ENCODE measurements around the gene ATP6V0E1. TPM values are rescaled to one million over a fixed set of nuclear protein-coding genes. Genes with fewer than 3 reads are reported as not detected.
"Not testable (repeated sequence)": the region's sequence is repeated elsewhere in the genome, so short reads cannot be mapped to it uniquely, and the experiment has no call there.

Gene ATP6V0E1
- polyA plus RNA-seq, 4 donors = 189 to 293 (median 207) TPM

DNA sequence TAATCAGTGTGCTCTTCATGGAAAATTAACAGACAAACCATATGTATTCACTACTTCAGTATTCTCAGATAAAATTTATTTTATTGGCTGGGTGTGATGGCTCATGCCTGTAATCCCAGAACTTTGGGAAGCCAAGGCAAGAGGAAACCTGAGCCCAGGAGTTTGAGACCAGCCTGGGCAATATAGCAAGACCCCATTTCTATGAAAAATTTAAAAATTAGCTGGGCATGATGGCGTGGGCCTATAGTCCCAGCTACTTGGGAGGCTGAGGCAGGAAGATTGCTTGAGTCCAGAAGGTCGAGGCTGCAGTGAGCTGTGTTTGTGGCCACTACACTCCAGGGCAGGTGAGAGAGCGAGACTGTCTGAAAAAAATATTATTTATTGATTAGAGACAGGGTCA is 49.2 kb downstream of the ATP6V0E1 start:
- DNase-seq (ENCODE audit: low read depth in 4 of 4, low spot score in 2 of 4) = no peak

DNA sequence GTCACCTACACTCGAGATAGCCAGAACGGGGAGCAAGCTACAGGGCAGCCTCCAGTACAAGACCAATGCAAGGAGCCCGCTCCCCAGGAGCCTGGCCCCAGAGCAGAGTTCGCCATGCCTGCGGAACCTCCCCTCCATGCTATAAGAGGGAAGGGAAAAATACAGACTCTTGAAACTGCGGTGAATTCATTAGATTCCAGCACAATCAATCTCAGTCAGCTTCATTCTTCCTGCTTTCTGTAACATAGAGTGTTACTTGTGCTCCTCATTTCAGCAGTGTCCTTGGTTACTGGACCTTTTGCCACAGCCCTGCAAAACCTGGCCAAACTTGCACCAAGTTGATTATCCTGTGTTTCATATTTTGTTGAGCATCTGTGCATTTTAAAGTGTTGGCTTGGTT is 50.4 kb downstream of the ATP6V0E1 start:
- DNase-seq (ENCODE audit: low read depth in 4 of 4, low spot score in 2 of 4) = no peak

DNA sequence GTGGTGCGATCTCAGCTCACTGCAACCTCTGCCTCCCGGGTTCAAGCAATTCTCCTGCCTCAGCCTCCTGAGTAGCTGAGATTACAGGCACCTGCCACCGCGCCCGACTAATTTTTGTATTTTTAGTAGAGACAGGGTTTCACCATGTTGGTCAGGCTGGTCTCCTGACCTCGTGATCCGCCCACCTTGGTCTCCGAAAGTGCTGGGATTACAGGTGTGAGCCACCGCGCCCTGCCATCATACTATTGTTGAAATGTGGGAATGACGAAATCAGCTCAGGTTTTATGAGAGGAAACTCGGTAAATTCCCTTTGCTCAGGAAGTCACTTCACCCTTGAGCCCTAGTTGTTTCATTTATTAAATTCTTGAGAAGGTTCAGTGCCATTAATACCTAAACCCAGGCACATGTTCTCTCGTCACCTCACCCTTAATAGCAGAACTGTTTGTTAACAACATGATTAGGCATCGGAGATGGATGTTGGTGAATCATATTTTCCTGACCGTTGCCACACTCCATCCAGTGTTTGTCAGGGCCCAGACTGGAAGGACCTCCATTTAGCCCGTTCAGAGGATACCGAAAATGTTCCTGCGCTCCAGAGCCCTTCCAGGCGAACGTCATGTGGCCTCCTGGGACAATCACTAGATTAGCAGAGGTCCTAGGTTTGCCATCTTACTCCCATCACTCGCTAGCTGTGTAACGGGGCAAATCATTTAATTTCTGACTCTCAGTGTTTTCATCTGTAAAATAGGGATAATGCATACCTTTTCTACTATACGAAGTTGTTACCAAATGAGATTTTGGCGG is 52.5 kb downstream of the ATP6V0E1 start:
- DNase-seq (ENCODE audit: low read depth in 4 of 4, low spot score in 2 of 4) = no peak

DNA sequence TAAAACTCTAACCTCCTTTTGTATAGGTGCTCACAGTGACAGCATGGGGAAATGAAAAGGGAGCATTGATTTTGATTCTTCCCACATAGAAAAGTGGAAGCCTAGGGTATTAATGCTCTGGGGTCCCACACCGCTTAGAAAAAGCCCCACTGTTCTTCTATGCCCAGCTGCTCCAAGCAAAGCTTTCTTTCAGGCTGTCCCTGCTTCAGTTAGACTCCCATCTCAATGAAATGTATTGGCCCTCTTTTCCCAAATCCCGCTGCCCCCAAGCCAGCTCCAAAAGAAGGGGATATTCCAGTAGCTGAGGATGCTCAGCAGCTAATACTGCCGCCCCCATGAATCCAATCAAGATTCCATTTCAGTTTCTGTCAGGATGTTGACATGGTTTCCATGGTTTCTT is 55.6 kb downstream of the ATP6V0E1 start:
- no peak for DNase-seq (ENCODE audit: low read depth in 4 of 4, low spot score in 2 of 4)

DNA sequence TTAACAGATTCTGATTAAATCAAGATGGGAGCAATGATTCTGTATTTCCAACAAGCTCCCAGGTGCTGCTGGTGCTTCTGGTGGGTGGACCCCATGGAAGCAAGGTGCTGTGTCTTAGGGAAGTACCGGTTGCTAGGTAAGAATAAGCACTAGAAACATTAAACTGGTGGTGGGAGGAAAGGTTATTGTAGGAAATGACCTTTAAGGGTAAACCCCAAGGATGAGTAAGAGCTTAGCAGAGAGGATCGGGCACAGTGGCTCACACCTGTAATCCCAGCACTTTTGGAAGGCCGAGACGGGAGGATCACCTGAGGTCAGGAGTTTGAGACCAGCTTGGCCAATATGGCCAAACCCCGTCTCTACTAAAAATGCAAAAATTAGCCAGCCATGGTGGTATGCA is 56.4 kb downstream of the ATP6V0E1 start:
- no peak for DNase-seq (ENCODE audit: low read depth in 4 of 4, low spot score in 2 of 4)

DNA sequence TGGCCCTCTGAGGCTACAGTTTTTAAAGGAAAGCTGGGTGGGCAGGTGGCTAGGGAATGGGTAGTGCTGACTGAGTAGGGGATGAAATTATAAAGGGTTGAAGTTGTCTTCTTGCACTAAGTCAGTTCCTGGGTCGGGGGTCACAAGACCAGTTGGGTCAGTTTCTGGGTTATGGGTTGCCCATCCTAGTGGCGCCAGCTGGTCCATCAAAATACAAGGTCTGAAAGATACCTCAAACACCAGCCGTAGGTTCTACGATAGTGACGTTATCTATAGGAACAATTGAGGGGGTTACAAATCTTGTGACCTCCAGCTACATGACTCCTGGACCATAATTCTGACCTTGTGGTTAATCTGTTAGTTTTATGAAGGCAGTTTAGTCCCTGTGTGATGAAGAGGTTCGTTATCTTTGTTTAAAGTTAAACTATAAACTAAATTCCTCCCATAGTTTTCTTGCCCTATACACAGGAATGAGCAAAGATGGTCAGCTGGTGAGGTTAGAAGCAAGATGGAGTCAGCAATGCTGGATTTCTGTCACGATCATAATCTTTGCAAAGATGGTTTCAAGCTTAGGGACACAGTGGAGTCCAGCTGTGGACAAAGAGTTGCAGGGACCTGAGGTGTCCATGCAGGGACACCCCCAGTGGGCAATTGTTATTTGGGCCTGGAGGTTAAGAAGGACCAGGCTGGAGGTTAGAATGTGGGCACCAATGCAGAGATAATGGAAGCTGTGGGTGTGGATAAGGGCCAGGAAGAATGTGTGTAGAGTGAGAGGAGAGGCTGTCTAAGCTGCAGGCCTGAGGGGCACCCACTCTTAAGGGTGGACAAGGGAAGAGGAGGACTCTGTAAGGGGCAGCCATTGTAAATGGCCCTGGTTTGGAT is 58.6 kb downstream of the ATP6V0E1 start:
- no peak for DNase-seq (ENCODE audit: low read depth in 4 of 4, low spot score in 2 of 4)

DNA sequence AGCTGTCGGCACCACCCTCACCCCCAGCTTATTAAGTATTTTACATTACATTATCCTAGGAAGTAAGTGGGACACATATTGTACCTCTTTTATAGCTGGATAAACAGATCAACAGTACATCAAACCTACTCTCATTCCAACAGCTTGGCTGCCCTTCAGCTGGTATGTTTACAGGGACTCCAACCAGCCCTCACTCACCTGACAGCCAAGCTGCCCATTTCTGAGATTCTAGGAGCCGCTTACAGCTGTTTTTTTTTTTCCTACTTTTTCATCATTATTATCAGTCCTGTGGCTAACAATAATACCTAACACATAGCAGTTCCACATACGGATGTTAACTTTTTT is 59.2 kb downstream of the ATP6V0E1 start:
- DNase-seq (ENCODE audit: low read depth in 4 of 4, low spot score in 2 of 4) = no peak

DNA sequence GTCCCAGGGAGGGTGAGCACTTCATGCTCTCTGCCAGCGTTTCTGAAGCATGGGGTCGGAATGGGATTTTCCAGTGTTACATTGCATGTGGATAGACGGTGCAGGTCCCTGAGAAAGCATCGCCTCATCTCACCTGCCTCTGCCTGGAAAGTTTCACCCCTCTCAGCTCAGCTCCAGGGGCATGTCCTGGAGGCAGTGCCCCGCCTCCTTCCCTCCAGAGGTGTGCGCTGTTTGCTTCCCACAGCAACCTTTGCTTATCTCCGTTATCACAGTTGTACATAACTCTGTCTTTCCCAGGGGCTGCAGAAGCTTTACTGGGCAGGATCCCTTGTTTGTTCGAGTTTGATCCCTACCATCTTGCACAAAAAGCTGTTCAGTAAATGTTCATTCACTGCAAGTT is 61.9 kb downstream of the ATP6V0E1 start:
- DNase-seq (ENCODE audit: low read depth in 4 of 4, low spot score in 2 of 4) = no peak

DNA sequence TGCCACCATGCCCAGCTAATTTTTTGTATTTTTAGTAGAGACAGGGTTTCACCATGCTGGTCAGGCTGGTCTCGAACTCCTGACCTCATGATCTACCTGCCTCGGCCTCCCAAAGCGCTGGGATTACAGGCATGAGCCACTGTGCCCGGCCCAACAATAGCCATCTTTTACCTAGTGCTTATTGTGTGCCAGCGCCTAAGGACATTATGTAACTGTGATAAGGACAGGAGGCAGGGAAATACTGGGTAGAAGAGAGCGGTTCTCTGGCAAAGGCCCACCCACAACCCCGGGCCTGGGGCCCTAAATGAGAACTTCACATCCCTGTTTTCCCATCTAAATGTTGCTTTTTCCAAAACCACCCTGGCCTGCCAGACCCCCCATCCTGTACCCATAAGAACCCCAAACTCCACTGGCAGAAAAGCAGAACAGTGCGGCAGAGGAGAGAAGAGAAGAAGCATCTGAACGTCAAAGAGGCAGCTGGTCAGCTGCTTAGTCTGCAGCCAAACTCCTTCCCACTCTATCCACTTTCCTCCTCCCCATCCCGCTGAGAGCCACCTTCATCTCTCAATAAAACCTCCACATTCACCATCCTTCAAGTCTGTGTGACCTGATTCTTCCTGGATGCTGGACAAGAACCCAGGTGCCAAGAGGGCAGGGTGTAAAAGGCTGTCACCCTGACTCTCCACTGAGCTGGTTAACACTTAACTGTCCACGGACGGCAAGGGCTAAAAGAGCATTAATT is 63.7 kb downstream of the ATP6V0E1 start:
- not testable (repeated sequence) for DNase-seq (ENCODE audit: low read depth in 4 of 4, low spot score in 2 of 4)

DNA sequence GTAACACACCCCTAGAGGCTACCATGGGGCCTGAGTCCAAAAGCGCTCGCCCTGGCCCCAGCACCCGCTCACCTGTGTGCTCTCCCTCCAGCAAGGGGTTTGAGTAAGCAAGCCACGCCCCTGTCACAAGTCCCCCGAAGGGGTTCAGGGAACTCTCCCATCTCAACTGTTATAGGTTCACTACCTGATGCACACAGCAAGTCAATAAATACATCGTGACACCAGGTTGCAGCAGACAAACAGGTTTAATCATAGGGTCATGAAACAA is 64.2 kb downstream of the ATP6V0E1 start:
- no peak for DNase-seq (ENCODE audit: low read depth in 4 of 4, low spot score in 2 of 4)

DNA sequence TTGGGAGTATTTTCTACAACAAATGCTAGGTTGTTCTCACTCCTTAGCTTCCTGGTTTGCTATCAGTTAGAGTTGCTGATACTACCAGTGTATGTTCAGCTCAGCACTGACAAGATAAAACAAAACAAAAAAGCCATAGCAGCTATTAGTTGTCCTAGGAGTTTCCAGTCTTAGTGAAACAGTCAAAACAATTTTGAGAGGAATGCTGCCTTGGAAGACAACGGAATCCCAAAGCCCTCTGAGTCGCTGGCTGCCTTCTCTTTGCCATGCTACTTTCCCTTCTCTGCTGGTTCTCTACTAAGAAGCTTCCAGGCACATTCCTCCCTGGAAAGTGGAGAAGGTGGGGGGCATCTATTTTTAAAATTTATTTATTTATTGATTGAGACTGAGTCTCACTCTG is 67.2 kb downstream of the ATP6V0E1 start:
- DNase-seq (ENCODE audit: low read depth in 4 of 4, low spot score in 2 of 4) = no peak

DNA sequence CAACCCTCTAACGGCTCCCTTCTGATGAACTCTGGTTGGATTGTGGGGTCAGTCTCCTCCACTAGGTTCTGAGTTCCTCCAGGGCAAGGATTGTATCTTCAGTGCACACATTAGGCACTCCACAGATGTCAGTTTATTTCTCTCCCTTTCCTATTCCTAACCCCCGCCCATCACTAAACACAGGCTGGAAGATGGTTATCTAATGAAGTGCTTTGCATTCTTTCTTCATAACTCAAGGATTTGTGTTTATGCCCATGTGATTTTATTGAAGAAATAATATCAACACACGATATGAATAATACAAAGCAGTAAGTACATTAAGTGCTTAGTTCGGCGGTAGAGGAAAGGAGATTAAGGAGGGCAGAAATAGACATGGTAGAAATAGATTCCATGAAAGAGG is 68.2 kb downstream of the ATP6V0E1 start:
- DNase-seq (ENCODE audit: low read depth in 4 of 4, low spot score in 2 of 4) = no peak

DNA sequence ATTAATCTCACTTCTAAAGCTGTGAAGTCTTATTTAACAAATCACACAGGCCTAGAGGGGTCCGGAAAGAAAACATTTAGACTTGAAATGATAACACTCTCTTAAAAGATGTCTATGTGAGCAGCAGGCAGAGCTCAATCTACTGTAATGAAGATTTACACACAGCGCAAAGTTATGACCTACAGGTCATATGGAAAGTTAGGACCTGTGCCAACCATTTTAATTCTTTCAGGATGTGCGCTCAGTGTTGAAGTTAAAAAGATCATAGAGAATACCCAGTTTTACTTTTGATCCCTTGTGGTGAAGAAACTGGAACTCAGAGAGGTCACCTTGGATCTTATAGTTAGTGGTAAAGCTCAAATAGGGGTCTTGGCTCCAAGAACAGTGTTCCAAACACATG is 69.5 kb downstream of the ATP6V0E1 start:
- DNase-seq (ENCODE audit: low read depth in 4 of 4, low spot score in 2 of 4) = no peak

DNA sequence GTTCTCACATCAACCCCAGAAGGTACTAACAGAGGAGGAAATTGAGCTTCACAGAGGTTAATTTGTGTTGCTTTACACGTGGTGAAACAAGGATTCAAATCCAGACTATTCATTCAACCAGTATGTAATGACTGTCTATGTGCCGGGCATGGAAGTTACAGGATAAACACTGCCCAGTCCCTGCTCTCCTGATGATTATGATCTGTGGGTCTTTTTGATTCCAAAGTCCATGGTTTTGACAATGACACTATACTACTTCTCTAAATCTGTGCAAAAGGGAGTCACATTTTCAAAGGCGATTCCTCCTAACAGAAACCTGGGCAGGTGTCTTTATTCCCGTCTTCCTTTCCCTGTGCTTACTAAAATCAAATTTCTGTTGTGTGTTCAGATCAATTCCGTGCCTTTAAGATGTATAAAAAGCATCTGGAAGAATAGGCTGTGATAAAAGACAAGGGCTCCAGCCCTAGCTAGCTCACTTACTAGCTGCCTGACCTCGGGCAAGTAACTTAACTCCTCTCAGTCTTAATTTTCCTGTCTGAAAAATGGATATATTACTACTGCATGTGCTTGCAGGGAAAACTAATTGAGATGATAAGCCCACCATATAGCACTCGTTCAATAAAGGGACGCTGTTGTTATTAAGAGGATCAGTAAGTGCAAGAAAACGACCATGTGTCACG is 71.6 kb downstream of the ATP6V0E1 start:
- no peak for DNase-seq (ENCODE audit: low read depth in 4 of 4, low spot score in 2 of 4)

DNA sequence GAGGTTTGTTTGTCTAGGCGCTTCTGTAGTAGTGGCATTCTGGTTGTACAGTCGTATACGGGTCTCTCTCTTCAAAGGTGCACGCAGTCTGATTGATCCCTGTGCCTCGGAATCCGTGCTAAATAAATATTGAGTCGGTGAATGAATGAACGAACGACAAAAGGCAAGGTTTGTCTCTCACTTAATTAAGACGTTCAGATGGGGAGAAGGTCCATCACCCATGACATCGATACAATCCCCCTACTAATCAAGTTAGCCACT is 72.1 kb downstream of the ATP6V0E1 start:
- DNase-seq (ENCODE audit: low read depth in 4 of 4, low spot score in 2 of 4) = peak in 1 of 4 donors; percentile 17

DNA sequence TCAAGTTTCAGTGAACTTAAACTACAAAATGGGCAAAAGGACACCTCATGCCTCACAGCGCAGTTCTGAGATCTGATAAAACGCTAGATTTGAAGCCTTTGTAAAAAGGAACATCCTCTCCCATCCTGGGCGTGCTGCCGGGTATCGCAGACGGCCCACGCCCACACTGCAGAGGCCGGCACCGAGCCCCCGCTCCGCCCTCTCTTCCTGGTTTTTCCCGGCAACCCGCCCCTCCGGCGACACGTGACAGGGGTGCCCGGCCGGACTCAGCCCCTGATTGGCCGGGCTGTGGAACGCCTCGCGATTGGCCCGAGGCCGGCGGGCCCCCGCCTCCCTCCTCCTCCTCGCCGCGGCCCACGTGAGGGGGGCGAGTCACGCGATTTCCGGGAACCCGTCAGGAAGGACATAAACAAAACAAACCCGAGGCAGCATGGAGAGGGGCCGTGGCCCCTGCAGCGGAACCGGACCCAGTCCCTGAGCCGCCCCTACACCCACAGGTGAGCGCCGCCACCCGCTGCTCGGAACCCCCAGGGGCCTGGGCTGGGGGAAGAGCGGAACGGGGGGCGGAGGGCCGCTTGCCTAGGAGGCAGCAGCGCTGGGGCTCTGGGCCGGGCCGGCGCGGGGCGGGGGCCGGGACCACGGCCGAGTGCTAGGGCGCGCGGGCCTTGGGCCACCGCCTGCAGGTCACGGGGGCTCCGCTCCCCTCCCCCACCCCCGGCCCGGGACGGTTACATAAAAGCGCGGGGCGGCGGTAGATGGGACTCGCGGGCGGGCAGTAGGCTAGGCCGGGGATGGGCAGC is 72.6 kb downstream of the ATP6V0E1 start, which contains the start of gene CREBRF:
Gene CREBRF (plus strand): TSS at position 370 of the 800 bp plus-strand sequence. CDS start 24,424 bp downstream, outside the sequence.
- DNase-seq (ENCODE audit: low read depth in 4 of 4, low spot score in 2 of 4) = peak; percentile 71 to 93 (median 88)

DNA sequence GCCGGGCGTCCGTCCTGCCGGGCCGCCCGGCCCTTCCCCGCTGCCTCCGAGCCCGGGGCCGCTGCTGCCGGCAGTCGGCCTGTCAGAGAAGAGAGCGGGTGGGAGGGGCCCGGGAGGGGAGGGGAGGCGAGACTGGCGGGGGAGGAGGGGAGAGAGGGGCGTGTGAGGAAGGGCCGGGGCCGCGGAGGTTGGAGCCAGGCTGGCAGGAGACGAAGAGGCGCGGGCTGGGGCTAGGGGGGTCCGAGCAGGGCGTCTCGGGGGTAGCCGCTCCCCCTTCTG is 73.2 kb downstream of the ATP6V0E1 start:
- peak in 1 of 4 donors; percentile 61 for DNase-seq (ENCODE audit: low read depth in 4 of 4, low spot score in 2 of 4)

DNA sequence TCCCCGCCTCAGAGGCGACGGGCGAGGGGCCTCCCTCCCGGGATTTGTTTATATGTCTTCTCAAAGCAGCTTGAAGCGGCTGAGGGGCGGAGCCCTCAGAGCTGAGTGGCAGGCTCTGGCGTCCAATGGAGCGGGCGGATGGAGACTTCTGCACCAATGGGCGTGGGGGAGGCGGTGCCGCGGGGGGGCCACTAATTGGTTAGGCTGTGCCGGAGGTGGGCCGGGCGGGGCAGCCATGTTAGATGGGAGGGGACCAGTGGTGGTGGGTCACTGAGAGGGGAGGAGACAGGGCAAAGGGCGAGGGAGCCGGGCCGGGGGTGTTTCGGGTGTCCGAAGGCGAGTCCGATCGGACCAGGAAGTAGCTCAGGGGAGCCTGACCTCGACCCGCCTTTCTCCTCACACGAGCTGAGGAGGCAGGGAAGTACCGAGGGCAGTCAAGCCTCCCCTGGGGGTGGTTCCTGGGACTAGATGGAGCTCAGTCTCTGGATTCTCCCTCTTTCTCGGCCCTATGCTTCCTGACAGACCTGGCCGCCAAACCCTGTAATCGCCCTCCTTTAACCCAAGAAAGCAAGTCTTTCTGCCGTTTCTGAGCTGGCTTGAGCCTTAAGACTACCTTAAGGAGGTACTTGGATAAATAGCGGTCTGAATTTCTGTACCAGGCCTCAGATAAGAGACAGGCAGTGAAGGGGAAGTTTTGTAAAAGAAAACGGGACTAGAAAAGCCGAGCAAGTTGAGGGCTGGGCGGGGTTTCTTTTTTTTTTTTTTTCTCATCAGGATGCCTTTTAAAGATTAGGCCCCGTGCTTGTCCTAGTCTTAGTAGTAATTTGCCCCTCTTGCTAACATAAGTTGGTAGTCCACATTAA is 73.7 kb downstream of the ATP6V0E1 start:
- DNase-seq (ENCODE audit: low read depth in 4 of 4, low spot score in 2 of 4) = peak; percentile 94 to 99 (median 96)

DNA sequence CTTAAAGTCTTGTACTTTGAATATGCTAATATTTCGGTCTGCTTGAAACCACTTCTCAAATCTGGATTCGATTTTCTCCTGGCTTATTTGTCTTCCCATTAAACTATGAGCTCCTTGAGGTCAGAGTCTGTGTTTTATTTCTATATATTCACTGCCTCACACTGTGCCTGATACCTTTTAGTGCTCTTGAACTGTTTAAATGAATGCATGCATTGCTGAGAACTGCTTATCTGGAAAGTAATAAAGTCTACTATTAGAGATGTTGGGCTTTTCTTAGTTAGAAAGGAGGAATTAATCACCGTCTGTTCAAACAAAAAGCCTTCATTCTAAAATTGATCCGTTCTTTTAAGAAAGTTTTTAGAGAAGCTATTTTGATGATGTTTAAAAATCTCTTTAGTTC is 78.6 kb downstream of the ATP6V0E1 start:
- DNase-seq (ENCODE audit: low read depth in 4 of 4, low spot score in 2 of 4) = no peak

DNA sequence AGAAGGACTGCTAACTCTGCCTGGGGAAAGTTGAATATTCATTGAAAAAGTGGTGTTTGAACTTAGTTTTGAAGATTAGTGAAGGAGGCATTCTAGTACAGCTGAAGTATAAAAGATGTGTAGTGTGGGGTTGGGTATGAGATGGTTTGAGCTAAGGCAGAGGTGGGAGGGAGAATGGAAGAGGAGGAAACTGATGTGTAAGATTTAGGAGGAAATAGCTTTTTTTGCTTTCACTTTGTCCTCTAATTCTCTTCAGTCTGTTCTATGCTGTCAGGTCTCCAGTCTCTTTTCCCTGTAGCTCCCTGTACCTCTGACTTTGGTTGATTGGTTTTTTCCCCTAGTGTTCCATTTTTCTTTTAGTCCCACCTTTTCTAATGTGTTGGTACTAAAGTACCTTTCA is 81.6 kb downstream of the ATP6V0E1 start:
- DNase-seq (ENCODE audit: low read depth in 4 of 4, low spot score in 2 of 4) = no peak

Data from left renal cortex interstitium (tissue), 4 donors.